H1 (cell line): Measurements from ENCODE around the gene RPL7L1. TPM values are rescaled to one million over a fixed set of nuclear protein-coding genes. Genes with fewer than 3 reads are reported as not detected.

Experiments used
- JUN ChIP-seq: IDR thresholded peaks from 2 replicates; pipeline ENCODE4 v1.6.1; 2011; ENCODE audit warnings: low read depth, mild to moderate bottlenecking, improper control_type of control experiment, low read length
- RBBP5 ChIP-seq: IDR thresholded peaks from 2 replicates; pipeline ENCODE4 v1.7.1; 2012; ENCODE audit warnings: low read depth, mild to moderate bottlenecking, inconsistent platforms, low read length, moderate library complexity, borderline replicate concordance
- polyA plus RNA-seq, 7 experiments: library from polyadenylated mRNA; depleted of rRNA in 3 of 7; stranded (reverse) in 5 of 7; unstranded in 2 of 7; fragments of >200 nt in 5 of 7; fragments of 200-250 nt in 2 of 7; gene quantifications; 1 replicate in 5 of 7; 2 replicates in 1 of 7; 4 replicates in 1 of 7; pipeline versions ENCODE4 v1.2.1 to v1.2.3, GENCODE V29; 2011 to 2013; ENCODE audit warnings: missing spikeins in 2 of 7, mixed read lengths in 2 of 7
- total RNA-seq: library from RNA; stranded (reverse); fragmentation: NEBNext Ultra II Directional; extraction: Animal tissue kit (Norgen Biotek cat#: 25700); gene quantifications from 2 replicates; pipeline ENCODE4 v1.2.1, GENCODE V29; 2021

The RPL7L1 gene
- total and polyA plus RNA-seq, 2 of the 8 experiments (the other 6 are each of a cell fraction or from before 2014, with no cell fraction given) = 31.0 to 117 TPM

- TF ChIP-seq JUN = no peak
- 0 out of 2 replicates have a peak, but pooled peaks have one; percentile 83 for TF ChIP-seq RBBP5
- TF ChIP-seq, all 59 proteins: peak for 23
Observed at GRCh38 chr6:42928986-42929820, 49.8 kb downstream of the RPL7L1 start, which contains the start of gene CNPY3 (continued).
